Measurements from ENCODE around the gene GALNT11.

- no peak for TF ChIP-seq CTCF (IDR thresholded peaks at IDR 0.05)
- no peak for TF ChIP-seq POLR2A (IDR thresholded peaks at IDR 0.05)
Measured at GRCh38 chr7:152152267-152152666, 126.8 kb downstream of the GALNT11 start.

Measured in Peyer's patch (tissue), 4 donors.